Activated T-helper 2 cell treated with anti-CD3 and anti-CD28 coated beads, Interferon-gamma antibody, Interleukin-2, Interleukin-4, amounts not matched to agents 10 μg/mL and 5 μg/mL and 100 μg/mL, durations not matched to agents 14 hours and 24 hours and 36 hours (primary cell): ENCODE results near the gene RNF181. TPM values are rescaled to one million over a fixed set of nuclear protein-coding genes. Genes with fewer than 3 reads are reported as not detected.
A peak's percentile ranks its signal among the peaks of the same experiment; 100 is the strongest.
"Not testable (repeated sequence)": the region's sequence is repeated elsewhere in the genome, so short reads cannot be mapped to it uniquely, and the experiment has no call there.

Experiments used
- DNase-seq: peaks from one replicate; pipeline ENCODE4 v3.0.0; 2021; ENCODE audit warnings: low spot score
- H3K27ac Mint-ChIP-seq: one replicate; pipeline ENCODE4 v1.8.0; 2021; ENCODE audit warnings: mixed read lengths
- H3K27me3 Mint-ChIP-seq: one replicate; pipeline ENCODE4 v1.8.0; 2021; ENCODE audit warnings: low read depth, mixed read lengths
- H3K36me3 Mint-ChIP-seq: one replicate; pipeline ENCODE4 v1.8.0; 2021; ENCODE audit warnings: low read depth, mixed read lengths
- H3K4me1 Mint-ChIP-seq: one replicate; pipeline ENCODE4 v1.8.0; 2021; ENCODE audit warnings: low read depth, mixed read lengths
- H3K4me3 Mint-ChIP-seq: one replicate; pipeline ENCODE4 v1.8.0; 2021; ENCODE audit warnings: low read depth, mild to moderate bottlenecking, moderate library complexity, mixed read lengths
- H3K9me3 Mint-ChIP-seq: one replicate; pipeline ENCODE4 v1.8.0; 2021; ENCODE audit warnings: mixed read lengths
- intact Hi-C: fragments of 100-400 bp; cut with micrococcal nuclease; formaldehyde crosslinking; loops from one replicate; pipeline ENCODE4 v1.15.1; 2023
- total RNA-seq: library from RNA; stranded (reverse); gene quantifications from 2 replicates; pipeline ENCODE4 v1.2.3, GENCODE V29; 2022

The RNF181 gene
- total RNA-seq, 1 donor from 2014 or later = 130 TPM

DNA sequence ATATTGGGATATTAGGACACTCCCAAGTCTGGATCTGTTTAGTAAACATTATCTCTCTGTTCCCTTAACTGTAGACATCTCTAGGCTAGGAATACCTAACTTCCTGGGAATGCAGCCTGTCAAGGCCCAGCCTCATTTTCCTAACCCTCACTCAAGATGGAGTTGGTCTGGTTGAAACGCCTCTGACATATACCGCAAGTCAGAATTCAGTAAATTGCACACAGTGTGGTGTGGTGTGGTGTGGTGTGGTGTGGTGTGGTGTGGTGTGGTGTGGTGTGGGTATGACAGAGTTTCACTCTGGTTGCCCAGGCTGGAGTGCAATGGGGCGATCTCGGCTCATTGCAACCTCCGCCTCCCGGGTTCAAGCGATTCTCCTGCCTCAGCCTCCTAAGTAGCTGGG lies 19.2 kb downstream of the RNF181 start:
- peaks cover 30% of the 10 kb centered on the region for H3K36me3 Mint-ChIP-seq
- not testable (repeated sequence) for H3K4me3 Mint-ChIP-seq, DNase-seq, H3K9me3 Mint-ChIP-seq, H3K27ac Mint-ChIP-seq, H3K27me3 Mint-ChIP-seq
- intact Hi-C loops = loop anchor here (5.0 to 10.0 kb wide), 3 partner anchors 197 to 580 kb away; partner anchors contain the start of genes IMMT, MRPL35, POLR1A and PTCD3
- peaks cover 14% of the 10 kb centered on the region for H3K4me1 Mint-ChIP-seq

DNA sequence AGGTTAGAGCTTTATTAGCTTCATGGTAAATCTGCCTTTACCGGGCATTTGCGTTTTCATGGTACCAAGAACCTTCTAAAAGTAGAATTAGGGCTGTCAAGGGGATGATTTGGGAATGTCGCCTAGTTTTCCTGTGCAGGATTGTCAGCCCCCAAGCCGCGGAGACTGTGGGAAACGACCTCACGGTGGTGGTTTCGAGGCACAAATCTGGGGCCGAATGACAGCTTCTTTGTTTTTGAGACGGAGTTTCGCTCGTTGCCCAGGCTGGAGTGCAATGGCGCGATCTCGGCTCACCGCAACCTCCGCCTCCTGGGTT lies 19.8 kb downstream of the RNF181 start:
- intact Hi-C loops = loop anchor here (5.0 to 10.0 kb wide), 2 partner anchors 492 to 579 kb away; partner anchors contain the start of genes IMMT, MRPL35, POLR1A and PTCD3
- peaks cover 27% of the 10 kb centered on the region for H3K36me3 Mint-ChIP-seq
- no peaks in the 10 kb centered on the region for H3K9me3 Mint-ChIP-seq
- no peaks in the 10 kb centered on the region for H3K27me3 Mint-ChIP-seq
- H3K4me3 Mint-ChIP-seq = peak overlapping the region; percentile 94
- DNase-seq = no peak
- no peak overlapping the region for H3K27ac Mint-ChIP-seq
- peaks cover 12% of the 10 kb centered on the region for H3K4me1 Mint-ChIP-seq

DNA sequence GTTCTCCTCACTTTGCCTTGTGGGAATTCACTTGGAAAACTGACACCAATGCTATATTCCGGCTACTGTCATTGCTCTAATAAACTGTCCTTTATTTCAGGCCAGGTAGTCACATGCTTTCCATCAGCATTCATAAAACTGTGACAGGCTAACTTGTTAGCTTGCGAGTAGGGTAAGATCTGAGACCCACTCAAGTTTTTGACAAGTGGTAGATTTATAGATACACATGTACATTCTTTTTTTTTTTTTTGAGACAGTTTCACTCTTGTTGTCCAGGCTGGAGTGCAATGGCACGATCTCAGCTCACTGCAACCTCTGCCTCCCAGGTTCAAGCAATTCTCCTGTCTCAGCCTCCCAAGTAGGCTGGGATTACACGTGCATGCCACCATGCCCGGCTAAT lies 22.2 kb downstream of the RNF181 start:
- not testable (repeated sequence) for H3K27me3 Mint-ChIP-seq, H3K27ac Mint-ChIP-seq, H3K9me3 Mint-ChIP-seq, DNase-seq
- Mint-ChIP-seq H3K4me1 (peaks cover 12% of the 10 kb centered on the region), H3K36me3 (peaks cover 34% of the 10 kb centered on the region), H3K4me3 (peak overlapping the region; percentile 94)
- intact Hi-C loops = loop anchor here (2.0 to 10.0 kb wide), 3 partner anchors 15 to 577 kb away; partner anchors contain the start of genes IMMT, MRPL35, POLR1A and PTCD3

DNA sequence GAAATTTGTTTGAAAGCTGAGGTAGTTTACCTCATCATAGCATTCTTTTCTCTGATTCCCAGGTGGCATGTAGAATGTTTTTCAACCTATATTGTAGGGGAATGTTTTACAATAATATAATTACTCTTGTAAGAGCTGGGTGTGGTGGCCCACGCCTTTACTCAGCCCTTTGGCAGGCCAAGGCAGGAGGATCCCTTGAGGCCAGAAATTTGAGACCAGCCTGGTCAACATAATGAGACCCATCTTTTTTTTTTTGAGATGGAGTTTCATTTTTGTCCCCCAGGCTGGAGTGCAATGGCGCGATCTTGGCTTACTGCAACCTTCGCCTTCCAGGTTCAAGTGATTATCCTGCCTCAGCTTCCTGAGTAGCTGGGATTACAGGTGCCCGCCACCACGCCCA lies 24.1 kb downstream of the RNF181 start:
- no peak overlapping the region for H3K27ac Mint-ChIP-seq
- peaks cover 51% of the 10 kb centered on the region for H3K36me3 Mint-ChIP-seq
- H3K27me3 Mint-ChIP-seq = no peaks in the 10 kb centered on the region
- intact Hi-C loops = loop anchor here (5.0 to 10.0 kb wide), 2 partner anchors 488 to 575 kb away; partner anchors contain the start of genes IMMT, MRPL35, POLR1A and PTCD3
- no peak for DNase-seq
- no peak overlapping the region for H3K4me3 Mint-ChIP-seq
- no peaks in the 10 kb centered on the region for H3K9me3 Mint-ChIP-seq
- peaks cover 14% of the 10 kb centered on the region for H3K4me1 Mint-ChIP-seq

DNA sequence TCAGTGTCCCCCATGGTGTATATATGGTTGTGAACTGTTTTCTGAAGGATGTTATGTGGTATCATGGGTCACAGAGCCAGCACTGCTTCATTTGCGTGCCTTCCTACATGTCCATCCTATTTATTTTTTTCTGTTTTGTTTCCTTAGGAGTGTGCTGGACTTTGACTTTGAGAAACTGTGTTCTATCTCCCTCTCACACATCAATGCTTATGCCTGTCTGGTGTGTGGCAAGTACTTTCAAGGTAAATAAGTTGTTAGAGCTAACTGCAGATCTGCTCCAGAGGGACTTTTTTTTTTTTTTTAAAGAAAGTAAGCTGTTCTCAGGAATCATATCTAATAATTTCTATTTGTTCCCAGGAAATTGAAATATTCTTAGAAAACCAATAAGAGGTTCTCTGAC lies 25.8 kb downstream of the RNF181 start:
- Mint-ChIP-seq H3K36me3 (peaks cover 64% of the 10 kb centered on the region), H3K9me3 (no peaks in the 10 kb centered on the region), H3K4me3 (no peak overlapping the region), H3K27ac (peak overlapping the region; percentile 15), H3K27me3 (no peaks in the 10 kb centered on the region), H3K4me1 (peaks cover 14% of the 10 kb centered on the region)
- DNase-seq = no peak
- intact Hi-C loops = no loop called here

DNA sequence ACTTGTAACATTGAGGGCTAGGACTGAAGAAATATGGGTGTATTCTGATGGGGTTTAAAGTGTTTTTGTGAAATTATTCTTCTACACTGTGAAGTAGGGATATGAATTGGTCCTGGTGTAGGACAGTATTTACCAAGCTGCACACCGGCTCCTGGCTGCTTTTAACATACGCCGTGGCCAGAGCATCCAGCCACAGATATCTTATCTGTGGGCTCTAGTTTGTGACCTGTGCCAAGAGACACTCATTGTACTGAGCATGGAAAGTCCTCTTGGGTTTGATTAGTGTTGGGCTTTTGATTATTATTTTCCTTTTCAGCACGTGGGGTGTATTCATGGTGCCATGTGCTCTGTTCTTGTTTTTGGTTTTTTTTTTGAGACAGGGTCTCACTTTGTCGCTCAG lies 28.4 kb downstream of the RNF181 start:
- Mint-ChIP-seq H3K27me3 (no peaks in the 10 kb centered on the region), H3K9me3 (no peaks in the 10 kb centered on the region), H3K4me3 (no peak overlapping the region), H3K4me1 (peaks cover 5% of the 10 kb centered on the region), H3K36me3 (peaks cover 67% of the 10 kb centered on the region), H3K27ac (no peak overlapping the region)
- no peak for DNase-seq
- intact Hi-C loops = no loop called here

DNA sequence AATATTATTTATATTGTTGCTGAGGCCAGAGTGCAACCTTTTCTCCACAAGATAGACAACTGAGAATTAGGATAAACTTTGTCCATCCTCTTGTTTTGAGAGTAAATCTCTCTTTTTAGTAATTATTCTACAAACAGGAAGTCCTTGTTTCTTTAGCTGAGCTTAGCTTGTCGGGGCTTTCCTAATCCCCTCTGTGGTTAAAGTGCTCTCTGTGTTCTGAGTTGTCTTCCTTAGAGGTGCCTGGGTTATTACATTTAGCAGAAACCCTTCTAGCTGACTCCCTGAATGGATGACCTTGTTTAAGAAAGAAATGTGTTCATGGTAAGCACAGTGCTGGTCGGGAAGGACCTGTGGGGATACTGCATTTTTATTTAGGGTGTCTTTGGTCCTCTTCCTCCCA lies 33.1 kb downstream of the RNF181 start:
- DNase-seq = no peak
- Mint-ChIP-seq H3K27ac (no peak overlapping the region), H3K36me3 (peaks cover 78% of the 10 kb centered on the region), H3K9me3 (no peaks in the 10 kb centered on the region), H3K27me3 (no peaks in the 10 kb centered on the region), H3K4me1 (peaks cover 4% of the 10 kb centered on the region), H3K4me3 (no peak overlapping the region)
- intact Hi-C loops = no loop called here

DNA sequence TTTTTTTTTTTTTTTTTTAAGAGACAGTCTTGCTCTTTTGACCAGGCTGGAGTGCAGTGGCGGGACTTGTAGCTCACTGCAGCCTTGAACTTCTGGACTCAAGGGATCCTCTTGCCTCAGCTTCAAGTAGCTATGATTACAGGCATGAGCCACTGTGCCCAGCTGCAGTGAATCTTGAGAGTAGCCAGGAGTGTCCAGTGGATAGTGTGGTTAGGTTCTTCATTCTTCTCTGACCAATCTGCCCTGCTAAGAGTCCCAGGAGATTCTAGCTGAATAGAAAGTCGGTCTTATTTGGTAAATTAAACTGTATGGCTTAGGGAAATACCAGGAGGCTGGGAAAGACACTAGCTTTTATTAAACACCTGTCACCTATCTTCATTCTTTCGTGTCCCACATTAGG lies 35.8 kb downstream of the RNF181 start:
- Mint-ChIP-seq H3K4me1 (peaks cover 4% of the 10 kb centered on the region), H3K9me3 (no peaks in the 10 kb centered on the region), H3K4me3 (no peak overlapping the region), H3K27me3 (no peaks in the 10 kb centered on the region), H3K27ac (no peak overlapping the region), H3K36me3 (peaks cover 71% of the 10 kb centered on the region)
- no peak for DNase-seq
- intact Hi-C loops = no loop called here

DNA sequence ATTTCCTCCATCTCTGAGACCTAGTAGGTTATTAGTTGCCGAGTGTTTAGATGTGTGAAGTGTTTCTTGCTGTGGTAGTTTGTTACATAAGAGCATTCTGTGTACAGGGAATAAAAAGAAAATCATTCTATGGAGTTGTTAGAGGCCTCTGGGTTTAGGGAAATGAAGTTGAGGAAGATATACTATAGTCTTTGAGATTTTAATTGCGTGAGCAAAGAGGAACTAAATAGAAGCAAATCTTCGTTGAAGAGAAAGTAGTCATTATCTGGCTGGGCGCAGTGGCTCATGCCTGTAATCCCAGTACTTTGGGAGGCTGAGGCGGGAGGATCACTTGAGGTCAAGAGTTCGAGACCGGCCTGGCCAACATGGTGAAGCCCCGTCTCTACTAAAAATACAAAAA lies 39.5 kb downstream of the RNF181 start:
- Mint-ChIP-seq H3K27ac (no peak overlapping the region), H3K4me3 (no peak overlapping the region), H3K9me3 (no peaks in the 10 kb centered on the region), H3K27me3 (no peaks in the 10 kb centered on the region), H3K36me3 (peaks cover 82% of the 10 kb centered on the region), H3K4me1 (peaks cover 7% of the 10 kb centered on the region)
- intact Hi-C loops = no loop called here
- no peak for DNase-seq

DNA sequence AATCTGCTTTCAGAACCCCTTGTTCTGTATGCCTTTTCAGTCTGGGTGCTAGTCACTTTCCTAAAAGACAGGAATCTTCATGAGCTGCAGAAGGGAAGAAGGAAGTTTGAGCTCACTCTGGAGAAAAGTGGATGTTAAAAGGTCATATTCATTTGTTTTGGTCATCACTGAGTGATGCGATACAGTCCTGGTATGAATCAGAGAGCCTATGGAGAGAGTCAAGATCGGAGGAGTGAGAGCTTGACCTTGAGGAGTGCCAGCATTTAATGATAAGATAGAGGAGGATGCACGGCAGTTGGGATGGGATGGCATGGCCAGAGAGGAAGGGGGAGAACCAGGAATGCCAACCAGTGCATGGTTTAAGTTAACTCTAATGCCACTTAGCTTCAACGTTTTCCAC lies 40.1 kb downstream of the RNF181 start:
- Mint-ChIP-seq H3K4me1 (peaks cover 7% of the 10 kb centered on the region), H3K9me3 (no peaks in the 10 kb centered on the region), H3K27ac (no peak overlapping the region), H3K36me3 (peaks cover 82% of the 10 kb centered on the region), H3K27me3 (no peaks in the 10 kb centered on the region), H3K4me3 (no peak overlapping the region)
- no peak for DNase-seq
- intact Hi-C loops = loop anchor here (2.0 kb wide), 2 partner anchors 43 to 71 kb away; no protein-coding TSS in a partner anchor

DNA sequence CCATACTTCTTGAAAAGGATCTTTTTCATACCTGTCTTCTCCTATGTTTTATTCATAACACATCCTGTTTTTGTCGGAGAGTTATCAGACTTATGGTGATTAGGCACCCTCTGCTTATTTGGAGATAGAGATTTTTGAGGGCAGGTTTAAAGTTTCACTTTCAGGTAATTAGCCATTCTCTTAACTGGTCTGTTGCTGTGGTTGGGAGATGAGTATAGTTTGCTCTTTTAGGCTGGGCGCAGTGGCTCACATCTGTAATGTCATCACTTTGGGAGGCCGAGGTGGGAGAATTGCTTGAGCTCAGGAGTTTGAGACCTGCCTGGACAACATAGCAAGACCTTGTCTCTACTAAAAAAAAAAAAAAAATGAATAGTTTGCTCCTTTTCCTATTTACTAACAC lies 47.2 kb downstream of the RNF181 start:
- no peaks in the 10 kb centered on the region for H3K9me3 Mint-ChIP-seq
- no peaks in the 10 kb centered on the region for H3K27me3 Mint-ChIP-seq
- no peak for DNase-seq
- intact Hi-C loops = no loop called here
- peaks cover 88% of the 10 kb centered on the region for H3K36me3 Mint-ChIP-seq
- H3K27ac Mint-ChIP-seq = peak overlapping the region; percentile 58
- H3K4me3 Mint-ChIP-seq = no peak overlapping the region
- H3K4me1 Mint-ChIP-seq = peaks cover 16% of the 10 kb centered on the region

DNA sequence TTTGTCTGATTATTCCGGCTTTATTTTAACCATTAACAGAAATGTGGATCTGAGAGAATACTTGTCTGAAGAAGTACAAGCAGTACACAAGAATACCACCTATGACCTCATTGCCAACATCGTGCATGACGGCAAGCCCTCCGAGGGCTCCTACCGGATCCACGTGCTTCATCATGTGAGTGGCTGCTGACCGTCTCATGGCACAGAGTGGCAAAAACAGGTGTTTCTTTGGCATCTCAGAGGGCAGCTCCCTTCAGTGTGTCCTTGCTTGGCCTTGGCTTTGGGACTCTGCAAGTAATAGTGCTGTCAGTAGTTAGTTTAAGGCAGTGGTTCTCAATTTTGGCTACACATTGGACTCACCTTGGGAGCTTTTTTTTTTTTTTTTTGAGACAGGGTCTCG lies 49.4 kb downstream of the RNF181 start:
- Mint-ChIP-seq H3K27ac (no peak overlapping the region), H3K9me3 (no peaks in the 10 kb centered on the region), H3K27me3 (no peaks in the 10 kb centered on the region), H3K36me3 (peaks cover 92% of the 10 kb centered on the region), H3K4me1 (peaks cover 16% of the 10 kb centered on the region), H3K4me3 (no peak overlapping the region)
- DNase-seq = no peak
- intact Hi-C loops = no loop called here

DNA sequence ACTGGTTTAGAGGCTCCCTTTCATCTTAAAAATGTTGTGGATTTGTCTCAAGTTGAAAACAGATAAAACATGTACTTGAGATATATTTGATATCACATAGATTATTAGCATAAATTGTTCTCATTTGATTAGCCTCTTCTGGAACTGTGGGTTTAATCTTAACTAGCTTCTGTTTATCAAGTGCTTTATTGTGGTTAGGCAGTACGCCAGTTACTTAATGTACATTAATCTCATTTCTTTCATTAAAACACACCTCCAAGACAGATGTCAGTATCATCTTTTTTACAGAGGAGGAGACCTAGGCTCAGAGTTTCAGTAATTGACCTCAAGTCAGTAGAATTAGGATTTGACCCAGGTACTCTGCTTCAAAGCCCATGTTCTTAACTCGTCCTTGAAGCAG lies 50.6 kb downstream of the RNF181 start:
- DNase-seq = no peak
- Mint-ChIP-seq H3K36me3 (peaks cover 84% of the 10 kb centered on the region), H3K4me1 (peaks cover 16% of the 10 kb centered on the region), H3K27me3 (no peaks in the 10 kb centered on the region), H3K4me3 (no peak overlapping the region), H3K9me3 (no peaks in the 10 kb centered on the region), H3K27ac (no peak overlapping the region)
- intact Hi-C loops = no loop called here
